HepG2 (cell line): ENCODE results near the gene ZFYVE26. TPM values are rescaled to one million over a fixed set of nuclear protein-coding genes. Genes with fewer than 3 reads are reported as not detected.

Source experiments
- AGO2 ChIP-seq: fragments of 200-400 bp; formaldehyde crosslinking; optimal IDR thresholded peaks from 2 replicates; pipeline ENCODE3; 2017; ENCODE audit warnings: mild to moderate bottlenecking, low read depth, low read length, moderate library complexity
- FOXA3 ChIP-seq: IDR thresholded peaks from 2 replicates; pipeline ENCODE4 v1.6.1; 2016; ENCODE audit warnings: missing genetic modification reagents, missing compliant biosample characterization
- KLF13 ChIP-seq: sonication (generic); formaldehyde crosslinking; IDR thresholded peaks from 2 replicates; pipeline ENCODE4 v1.4.0; 2020; ENCODE audit warnings: mild to moderate bottlenecking, missing genetic modification reagents
- ZBTB2 ChIP-seq: sonication (generic); formaldehyde crosslinking; IDR thresholded peaks from 2 replicates; pipeline ENCODE4 v1.8.0; 2022; ENCODE audit warnings: low read depth, missing genetic modification reagents
- ZBTB40 ChIP-seq, 2 experiments: fragments of 450-650 bp in 1 of 2; sonication (generic) in 1 of 2; formaldehyde crosslinking in 1 of 2; IDR thresholded peaks; 2 replicates each; pipeline versions ENCODE4 v1.6.1 to v1.8.0; 2016 to 2022; ENCODE audit warnings: antibody characterized with exemption in 1 of 2, mild to moderate bottlenecking in 1 of 2, missing genetic modification reagents in 1 of 2
- ZNF318 ChIP-seq: sonication (generic); formaldehyde crosslinking; IDR thresholded peaks from 2 replicates; pipeline ENCODE4 v1.4.0; 2020; ENCODE audit warnings: mild to moderate bottlenecking, missing genetic modification reagents
- ZNF414 ChIP-seq: sonication (generic); formaldehyde crosslinking; IDR thresholded peaks from 2 replicates; pipeline ENCODE4 v1.5.0; 2020; ENCODE audit warnings: missing genetic modification reagents
- ZNF768 ChIP-seq: sonication (generic); formaldehyde crosslinking; IDR thresholded peaks from 2 replicates; pipeline ENCODE4 v1.4.0; 2020; ENCODE audit warnings: missing genetic modification reagents
- polyA plus RNA-seq, 8 experiments: library from polyadenylated mRNA; depleted of rRNA in 3 of 8; stranded (reverse) in 7 of 8; unstranded in 1 of 8; fragments of >200 nt; fragmentation: Illumina TruSeq in 4 of 8; extraction: Trizol in 4 of 8; gene quantifications; 2 replicates each; pipeline versions ENCODE4 v1.2.1 to v1.2.3, GENCODE V29; 2011 to 2016; ENCODE audit warnings: low read depth in 4 of 8, missing spikeins in 1 of 8, mixed read lengths in 1 of 8; ENCODE audit not compliant: insufficient read depth in 1 of 8
- total RNA-seq, 5 experiments: library from RNA; depleted of rRNA; stranded (reverse); fragments of >200 nt; fragmentation: Illumina TruSeq; extraction: Trizol; gene quantifications; 2 replicates each; pipeline ENCODE4 v1.2.3, GENCODE V29; 2016; ENCODE audit warnings: low read depth in 1 of 5

ZFYVE26 gene
- total and polyA plus RNA-seq, 2 of the 13 experiments (the other 11 are each of a cell fraction or from before 2014, with no cell fraction given), result 13.6 to 16.4 TPM

GRCh38 chr14:67816326-67817002 is at the start of gene ZFYVE26 (continued):
- TF ChIP-seq ZNF318 (CRISPR knock-in tag) (no peak), ZBTB2 (CRISPR knock-in tag) (no peak), FOXA3 (CRISPR knock-in tag) (peak; percentile 46; the same call in 1 of the 2 replicates), AGO2 (no peak), ZBTB40 (IDR thresholded peaks at IDR 0.05) (no peak), ZBTB40 (CRISPR knock-in tag; IDR thresholded peaks at IDR 0.05) (no peak), ZNF768 (CRISPR knock-in tag) (no peak), KLF13 (CRISPR knock-in tag) (no peak), ZNF414 (CRISPR knock-in tag) (no peak)
